Stimulated activated CD8-positive, alpha-beta memory T cell treated with anti-CD3 and anti-CD28 coated beads, Interleukin-15, amount 100 ng/mL, for 24 hours (primary cell): ENCODE results near the gene CROCC.
"Not testable (repeated sequence)": the region's sequence is repeated elsewhere in the genome, so short reads cannot be mapped to it uniquely, and the experiment has no call there.

Experiments
- DNase-seq: peaks from one replicate; pipeline ENCODE4 v3.0.0-alpha.2; 2020; ENCODE audit warnings: low read depth

Gene CROCC

DNA sequence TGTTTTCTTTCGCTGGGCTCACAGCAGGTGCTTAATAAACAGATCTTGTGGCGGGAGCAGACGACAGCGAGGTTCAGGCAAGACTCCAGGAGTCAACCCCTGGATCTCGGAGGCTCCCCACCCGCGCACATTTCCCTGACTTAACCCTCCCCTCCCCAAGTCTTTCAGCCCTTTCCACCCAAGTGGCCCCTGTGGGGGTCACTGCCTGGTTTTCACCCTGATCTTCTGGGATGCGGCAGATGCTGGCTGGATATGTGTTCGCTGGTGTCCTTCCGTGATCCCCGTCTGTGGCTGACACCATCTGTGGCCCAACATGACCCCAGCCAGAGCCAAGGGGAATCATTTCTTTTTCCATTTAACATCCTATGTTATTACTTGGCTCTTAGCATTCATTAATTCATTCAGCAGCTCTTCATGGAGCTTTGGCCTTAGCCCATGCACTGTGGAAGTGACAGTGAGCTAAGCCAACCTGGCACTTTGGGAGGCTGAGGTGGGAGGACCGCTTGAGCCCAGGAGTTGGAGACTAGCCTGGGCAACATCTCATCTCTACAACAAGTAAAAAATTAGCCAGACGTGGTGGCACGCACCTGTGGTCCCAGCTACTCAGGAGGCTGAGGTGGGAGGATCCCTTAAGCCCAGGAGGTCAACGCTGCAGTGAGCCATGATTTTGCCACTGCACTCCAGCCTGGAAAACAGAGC, 6.7 kb upstream of the CROCC start:
- not testable (repeated sequence) for DNase-seq

DNA sequence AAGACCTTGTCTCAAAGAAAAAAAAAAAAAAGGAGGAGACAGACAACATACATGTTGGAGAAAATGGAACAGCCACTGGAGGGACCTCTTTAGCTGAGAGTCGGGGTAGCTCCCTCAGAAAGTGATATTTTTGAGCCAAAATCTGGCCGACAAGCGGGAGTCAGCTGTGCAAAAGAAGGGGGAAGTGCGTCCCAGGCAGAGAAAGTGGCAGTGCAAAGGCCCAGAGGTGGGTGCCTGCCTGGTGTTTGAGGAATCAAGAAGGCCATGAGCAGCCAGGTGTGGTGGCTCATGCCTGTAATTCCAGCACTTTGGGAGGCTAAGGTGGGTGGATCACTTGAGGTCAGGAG, 6.1 kb upstream of the CROCC start:
- DNase-seq = no peak

DNA sequence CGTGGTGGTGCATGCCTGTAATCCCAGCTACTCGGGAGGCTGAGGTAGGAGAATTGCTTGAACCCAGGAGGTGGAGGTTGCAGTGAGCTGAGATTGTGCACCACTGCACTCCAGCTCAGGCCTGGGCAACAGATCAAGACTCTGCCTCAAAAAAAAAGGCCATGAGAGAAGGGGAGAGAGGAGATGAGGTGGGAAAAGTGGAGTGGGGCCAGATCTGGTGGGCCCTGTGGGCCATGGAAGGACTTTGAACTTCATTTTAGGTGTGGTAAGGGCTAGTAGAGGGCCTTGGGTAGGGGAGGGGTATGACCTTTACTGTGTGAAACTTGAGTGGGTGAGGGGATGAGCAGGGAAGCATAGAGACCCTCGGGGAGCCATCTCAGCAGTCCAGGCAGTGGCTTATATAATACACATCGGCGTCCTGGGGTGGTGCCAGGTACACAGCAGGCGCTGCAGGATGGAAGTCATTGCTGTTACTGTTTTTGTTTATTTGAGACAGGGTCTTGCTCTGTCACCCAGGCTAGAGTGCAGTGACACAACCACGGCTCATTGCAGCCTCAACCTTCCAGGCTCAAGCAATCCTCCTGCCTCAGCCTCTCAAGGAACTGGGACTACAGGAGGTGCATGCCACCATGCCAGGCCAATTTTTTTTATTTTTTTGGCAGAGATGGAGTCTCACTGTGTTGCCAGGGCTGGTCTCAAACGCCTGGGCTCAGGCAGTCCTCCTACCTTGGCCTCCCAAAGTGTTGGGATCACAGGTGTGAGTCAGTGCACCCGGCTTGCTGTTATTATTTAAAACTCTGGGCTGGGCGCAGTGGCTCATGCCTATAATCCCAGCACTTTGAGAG, 5.5 kb upstream of the CROCC start:
- not testable (repeated sequence) for DNase-seq

DNA sequence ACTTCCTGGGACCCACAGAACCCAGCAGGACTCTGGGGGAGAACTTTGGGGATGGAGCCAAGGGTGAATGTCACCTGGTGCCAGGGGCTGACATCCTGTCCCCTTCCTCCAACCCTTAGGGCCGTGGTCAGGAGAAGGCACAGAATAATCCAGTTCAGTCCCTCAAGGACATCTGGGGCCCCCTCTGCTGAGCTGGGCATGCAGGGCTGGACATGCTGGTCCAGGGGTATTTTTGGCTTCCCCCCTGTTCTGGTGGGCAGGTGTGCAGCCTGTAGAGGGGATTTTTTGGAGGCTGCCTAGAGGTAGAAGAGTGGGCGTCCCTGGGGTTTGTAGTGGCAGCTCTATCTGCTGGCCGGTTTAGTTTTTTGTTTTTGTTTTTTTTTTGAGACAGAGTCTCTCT, 3.4 kb upstream of the CROCC start:
- no peak for DNase-seq

DNA sequence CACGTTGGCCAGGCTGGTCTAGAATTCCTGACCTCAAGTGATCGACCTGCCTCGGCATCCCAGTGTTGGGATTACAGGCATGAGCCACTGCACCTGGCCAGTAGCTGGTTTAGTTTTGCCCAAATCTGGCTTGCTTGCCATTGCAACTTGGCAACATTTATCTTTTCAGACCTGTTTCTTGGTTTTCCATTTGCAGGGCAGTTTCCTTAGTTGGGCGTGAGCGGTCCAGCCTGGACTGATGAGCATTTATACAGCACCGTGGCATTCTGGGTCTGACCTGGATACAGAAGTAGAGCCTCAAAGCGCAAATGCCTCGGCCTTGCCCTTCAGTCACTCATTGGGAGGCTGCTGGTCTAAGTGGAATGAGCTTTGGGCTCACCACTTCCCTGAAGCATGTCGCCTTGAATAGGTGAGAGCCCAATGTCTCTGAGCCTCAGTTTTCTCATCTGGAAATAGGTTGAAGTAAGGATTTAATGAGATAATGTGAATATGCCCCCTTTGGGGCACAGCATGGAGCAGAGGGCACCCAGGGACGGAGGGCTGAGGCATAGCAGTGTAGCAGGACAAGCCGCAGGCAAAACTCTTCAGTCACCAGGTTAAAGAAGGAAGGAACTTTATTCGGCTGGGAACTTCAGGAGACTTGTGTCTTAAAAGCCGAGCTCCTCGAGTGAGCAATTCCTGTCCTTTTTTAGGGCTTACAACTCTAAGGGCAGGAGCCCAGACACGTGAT, 2.6 kb upstream of the CROCC start:
- not testable (repeated sequence) for DNase-seq

DNA sequence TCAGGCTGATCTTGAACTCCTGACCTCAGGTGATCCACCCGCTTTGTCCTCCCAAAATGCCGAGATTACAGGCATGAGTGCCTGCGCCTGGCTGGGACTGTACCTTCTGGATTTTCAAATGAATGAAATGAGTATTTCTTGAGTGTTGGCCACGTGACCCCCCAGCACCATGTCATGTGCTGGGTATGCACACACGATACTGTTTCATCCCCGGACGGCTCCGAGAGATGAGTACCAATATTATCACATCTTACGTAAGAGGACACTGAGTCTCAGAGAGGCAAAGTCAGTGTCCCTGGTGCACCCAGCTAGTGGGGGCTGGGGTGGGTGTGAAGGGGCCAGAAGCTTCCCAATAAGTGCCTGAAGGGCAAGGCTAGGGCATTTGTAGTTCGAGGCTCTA, 780 bp upstream of the CROCC start:
- no peak for DNase-seq

DNA sequence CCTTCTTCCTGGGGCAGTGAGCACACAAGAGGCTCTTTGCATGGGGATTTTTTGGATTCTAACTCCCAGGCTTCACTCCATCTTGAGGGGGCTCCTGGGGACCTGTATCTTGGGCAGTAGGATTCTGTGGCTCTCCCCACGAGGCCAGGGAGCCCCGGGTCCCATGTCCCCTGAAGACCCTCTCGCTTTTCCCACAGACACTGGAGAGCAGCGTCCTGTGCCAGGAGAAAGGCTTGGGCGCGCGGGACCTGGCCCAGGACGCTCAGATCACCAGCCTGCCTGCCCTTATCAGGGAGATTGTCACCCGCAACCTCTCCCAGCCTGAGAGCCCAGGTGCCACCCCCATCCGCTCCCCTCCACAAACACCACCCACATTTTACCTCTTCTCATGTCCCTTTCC, 735 bp downstream of the CROCC start:
- DNase-seq = no peak

DNA sequence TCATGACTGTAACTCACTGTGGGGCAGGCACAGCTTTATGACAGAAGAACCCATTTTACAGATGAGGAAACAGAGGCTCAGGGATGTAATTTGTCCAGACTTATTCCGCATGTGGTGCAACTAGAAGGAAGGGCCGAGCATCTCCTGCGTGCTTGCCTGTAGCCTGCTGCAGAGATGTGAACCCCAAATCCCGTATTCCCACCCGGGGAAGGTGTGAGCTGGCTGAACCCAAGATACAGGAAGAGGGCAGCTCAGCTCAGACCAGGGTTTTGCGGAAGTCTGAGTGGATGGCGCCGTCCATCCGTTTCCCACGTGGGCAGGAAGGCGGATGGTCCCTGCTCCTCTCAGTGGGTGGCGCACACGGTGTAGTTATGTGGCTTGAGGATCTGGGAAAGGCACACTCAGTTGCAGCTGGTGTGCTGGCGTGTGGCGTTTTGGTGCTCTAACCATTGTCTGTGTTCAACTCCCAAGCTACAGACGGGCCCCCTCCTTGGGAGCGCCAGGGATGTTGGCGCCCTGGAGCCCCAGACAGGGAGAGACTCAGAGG, 1.2 kb downstream of the CROCC start:
- no peak for DNase-seq

DNA sequence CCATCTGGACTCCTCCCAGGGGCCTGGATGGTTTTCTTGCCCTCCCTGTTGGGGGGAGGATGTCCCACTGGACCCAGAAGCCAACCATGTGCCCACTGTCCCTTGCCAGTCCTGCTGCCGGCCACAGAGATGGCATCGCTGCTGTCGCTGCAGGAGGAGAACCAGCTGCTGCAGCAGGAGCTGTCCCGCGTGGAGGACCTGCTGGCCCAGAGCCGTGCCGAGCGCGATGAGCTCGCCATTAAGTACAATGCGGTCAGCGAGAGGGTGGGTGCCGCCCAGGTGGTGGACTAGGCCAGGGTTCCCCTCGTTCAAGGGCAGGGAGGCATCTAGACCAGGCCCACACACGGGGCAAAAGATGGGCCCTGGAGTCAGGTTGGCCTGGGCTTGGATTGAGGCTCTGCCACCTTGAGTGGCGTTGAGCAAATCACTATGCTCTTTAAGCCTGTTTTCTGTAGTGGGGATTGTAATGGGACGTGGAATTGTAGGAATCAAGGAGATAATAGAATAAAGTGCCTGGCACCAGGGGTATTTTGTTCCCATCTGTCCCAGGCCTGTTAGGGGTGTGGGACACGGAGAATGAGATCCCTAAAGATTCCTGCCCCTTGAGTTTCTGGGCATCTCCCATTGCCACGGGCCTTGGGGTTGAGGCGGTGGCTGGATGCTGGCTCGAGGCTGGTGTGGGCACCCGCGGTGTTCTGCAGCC, 2.6 kb downstream of the CROCC start:
- no peak for DNase-seq

DNA sequence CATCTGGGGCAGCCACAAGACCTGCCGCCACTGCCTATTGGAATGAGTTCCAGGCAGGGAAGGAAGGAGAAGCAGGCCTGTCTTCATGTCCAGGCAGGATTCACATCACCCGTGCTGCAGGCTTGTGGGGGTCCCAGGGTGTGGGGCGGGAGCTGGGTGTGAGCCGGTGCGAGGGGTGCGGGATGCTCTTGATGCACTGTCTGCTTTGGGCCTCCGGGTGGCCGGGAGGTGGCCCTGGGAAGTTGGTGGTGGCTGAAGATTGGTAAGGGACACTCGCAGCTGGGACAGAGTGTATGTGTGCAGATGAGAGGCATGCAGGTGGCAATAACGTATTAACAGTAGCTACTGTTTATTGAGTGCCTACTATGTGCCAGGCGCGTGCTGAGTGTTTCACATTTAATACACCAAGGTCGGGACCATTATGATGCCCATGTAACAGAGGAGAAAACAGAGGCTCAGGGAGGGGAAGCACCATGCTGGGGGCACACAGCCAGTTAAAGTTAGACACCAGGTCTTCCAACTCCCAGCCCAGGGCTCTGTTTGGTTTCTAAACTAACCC, 3.3 kb downstream of the CROCC start:
- no peak for DNase-seq

DNA sequence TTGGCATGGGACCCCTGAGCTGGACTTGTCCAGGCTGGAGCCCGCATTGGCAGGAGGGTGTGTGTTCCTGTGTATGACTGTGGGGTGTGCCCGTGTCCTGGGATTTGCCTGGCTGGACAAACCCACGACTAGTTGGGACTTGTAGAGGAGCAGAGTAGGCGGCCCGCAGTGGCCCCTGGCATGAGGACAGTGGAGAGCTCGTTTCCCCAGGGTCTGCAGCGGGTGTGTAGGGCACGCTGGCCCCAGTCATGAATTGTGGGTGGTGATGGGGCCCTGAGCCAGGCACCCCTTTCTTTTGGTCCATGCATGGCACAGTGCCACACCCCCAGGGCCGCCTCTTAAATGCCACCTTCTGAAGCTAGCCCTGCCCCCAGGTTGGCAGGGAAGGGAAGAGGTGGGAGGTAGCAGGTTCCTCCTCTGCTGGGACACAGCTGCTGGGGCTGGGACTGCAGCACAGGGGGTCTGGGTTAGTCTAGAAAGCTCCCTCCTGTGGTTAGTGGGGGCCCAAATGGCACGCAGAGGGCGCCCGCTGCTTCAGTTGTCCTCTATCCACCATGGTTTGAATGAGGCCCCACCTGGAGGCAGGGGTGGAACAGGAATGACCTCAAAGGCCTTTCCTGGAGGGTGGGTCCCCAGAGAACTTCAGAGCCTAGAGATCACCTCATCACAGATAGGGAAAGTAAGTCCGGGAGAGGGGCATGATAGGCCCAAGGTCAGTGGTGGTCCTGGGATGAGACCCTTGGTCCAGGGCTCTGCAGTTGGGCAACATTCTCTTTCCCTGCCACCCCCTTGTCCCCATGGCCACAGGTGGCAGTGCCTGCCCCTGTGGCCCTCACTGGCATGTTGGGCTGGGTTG, 4.1 kb downstream of the CROCC start:
- no peak for DNase-seq

DNA sequence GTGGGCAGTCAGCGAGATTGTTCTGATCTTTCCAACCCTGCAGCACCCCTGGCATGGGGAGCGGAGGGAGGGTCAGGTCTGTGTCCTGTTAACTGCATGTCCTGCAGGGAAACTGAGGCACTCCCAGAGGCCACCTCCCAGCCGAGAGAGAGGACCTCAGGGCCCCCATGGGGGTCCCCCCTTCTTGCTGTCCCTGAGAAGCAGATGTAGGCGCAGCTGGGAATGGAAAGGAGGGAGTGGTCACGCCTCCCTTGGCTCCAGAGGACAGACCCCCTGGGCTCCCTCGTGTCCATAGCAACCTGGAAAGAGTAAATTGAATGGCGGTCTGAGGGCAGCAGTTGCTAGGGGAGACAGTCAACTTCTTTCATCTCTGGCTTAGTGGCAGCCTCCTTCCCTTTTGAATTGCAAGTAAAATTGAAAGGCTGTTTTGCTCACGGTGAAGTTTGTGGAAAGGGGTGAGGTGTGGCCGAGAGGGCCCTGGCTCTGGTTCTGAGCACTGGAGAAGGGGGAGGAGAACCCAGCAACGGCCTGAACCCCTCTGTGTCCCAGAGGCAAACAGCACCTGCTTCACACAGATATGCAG, 4.9 kb downstream of the CROCC start:
- DNase-seq = no peak

DNA sequence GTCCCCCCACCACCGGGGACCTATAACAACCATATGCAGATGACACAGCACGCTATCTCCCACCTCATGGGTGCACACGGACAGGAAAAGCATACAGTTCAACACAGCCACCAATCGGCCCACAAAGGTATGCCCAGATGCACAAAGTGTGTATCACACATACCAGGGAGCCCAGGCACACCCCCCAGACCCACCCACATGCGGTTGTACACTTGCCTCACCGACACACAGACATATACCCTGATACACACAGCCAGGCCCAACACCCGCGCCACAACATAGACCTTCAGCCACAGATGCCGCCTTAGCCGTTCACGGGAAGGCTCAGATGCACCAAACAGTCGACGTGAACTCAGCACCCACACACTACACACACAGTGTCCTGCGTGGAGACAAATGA, 5.5 kb downstream of the CROCC start:
- no peak for DNase-seq

DNA sequence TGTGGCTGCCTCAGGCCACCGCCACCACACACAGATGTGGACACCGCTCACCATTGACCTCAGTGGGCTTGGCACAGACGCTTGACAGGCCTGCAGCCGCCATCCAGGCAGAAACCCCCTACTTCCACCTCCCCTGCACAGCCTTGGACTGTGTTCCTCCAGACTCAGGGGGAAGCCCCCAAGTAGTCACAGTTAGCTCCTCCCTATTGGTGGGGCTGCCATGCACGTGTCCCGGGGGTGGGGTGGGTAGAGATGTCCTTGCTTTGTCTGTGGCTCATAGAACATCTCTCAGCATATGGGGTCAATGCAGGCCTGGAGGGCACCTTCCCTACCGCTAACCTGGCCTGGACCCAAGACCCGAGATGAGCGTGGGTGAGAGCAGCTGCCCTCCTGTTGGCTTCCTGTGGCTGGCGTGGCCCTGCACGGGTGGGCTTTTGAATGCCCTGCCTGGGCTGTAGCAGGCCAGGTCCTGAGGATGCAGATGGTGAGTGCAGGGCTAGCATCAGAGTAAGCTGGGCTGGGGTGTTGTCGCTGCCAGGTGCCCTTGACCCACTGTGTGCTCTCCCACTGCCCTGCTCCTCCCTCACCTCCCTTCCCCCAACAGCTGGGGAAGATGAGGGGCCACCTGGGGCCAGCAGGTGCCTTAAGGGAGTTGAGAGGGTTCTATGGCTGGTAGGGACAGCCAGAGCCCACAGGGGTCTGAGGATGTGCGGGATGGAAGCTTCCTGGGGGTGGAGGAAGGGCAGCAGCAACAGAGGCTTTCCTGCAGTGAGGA, 6.2 kb downstream of the CROCC start:
- DNase-seq = no peak

DNA sequence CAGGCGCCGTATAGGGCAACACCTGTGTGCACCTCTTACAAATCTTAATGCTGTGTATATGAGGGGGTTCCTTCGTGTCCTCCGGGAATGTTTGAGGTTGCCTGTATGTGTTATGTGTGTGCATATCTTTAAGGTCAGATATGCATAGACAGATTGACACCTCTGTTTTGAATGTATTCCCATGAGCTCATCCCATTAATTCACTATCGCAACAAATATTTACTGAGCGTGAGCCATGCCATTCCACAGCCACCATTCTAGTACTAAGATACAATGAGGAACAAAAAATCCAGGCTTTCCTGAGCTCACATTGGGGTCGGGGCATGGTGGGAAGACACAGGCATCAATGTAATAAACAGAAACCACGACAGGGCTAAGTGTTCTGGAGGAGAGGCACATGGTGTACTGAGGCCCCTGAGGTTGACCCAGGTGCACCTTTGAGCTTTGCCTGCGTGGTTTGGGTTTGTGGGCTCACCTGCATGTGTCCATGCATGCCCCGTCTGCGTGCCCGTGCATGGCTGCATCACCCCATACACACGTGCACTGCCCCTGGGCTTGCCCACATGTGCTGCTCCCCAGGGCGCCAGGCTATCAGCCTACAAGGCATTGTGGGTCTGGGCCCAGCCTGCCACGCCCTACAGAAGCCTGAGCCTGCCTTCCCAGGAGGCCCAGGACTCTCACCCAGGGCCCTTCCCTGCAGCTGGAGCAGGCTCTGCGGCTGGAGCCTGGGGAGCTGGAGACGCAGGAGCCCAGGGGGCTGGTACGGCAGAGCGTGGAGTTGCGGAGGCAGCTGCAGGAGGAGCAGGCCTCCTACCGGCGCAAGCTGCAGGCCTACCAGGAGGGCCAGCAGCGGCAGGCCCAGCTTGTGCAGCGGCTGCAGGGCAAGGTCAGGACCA, 7.7 kb downstream of the CROCC start:
- DNase-seq = not testable (repeated sequence)

DNA sequence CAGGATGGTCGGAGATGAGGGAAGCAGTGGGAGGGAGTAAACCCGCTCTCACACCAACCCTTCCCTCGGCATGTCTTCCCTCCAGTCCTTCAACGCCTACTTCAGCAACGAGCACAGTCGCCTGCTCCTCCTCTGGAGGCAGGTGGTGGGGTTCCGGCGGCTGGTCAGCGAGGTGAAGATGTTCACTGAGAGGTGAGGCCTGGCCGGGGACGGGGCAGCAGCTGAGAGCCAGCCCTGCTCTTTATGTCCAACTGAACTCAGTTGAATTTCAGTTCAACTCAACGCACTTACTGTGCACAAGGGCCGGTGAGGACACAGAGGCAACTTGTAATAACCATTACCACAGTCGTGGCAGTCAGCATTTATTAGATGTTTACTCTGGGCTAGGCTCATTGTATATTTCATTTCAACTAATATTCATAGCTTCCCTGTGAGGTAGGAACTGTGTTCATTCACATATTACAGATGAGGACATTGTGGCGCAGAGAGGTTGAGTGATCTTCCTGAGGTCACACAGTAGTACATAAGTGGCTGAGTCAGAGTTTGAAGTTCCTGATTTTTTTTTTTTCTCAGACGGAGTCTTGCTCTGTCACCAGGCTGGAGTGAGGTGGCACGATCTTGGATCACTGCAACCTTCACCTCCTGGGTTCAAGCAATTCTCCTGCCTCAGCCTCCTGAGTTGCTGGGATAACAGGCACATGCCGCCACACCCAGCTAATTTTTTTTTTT, 9.6 kb downstream of the CROCC start:
- not testable (repeated sequence) for DNase-seq

DNA sequence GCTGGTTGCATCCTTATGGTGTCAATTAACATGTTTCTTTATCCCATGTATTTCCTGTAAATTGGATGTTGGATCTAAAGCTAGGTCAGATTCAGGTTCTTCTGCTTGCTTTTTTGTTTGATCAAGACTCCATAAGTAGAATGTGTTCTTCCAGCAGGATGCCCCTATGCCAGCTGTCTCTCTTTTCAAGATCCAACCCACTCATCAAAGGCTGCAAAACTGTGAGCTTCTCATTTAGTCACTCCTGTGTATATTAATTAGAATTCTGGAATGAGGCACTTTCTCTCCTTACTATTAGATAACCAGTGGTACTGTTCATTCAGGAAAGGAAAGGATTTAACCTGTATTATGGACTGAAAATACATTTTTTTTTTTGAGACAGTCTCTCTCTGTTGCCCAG, 12.2 kb downstream of the CROCC start:
- DNase-seq = not testable (repeated sequence)

DNA sequence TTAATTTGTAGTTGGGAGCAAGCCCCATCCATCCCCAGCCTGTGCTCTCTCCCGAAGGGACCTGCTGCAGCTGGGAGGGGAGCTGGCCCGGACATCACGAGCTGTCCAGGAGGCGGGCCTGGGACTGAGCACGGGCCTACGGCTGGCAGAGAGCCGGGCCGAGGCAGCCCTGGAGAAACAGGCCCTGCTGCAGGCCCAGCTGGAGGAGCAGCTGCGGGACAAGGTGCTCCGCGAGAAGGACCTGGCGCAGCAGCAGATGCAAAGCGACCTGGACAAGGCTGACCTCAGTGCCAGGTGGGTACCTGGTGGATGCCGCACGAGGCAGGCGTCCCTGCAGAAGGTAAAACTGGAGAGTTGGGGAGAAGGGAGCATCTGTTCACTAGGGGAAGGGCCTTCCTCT, 14.8 kb downstream of the CROCC start:
- not testable (repeated sequence) for DNase-seq
